ENCODE data around the gene CACFD1. TPM values are rescaled to one million over a fixed set of nuclear protein-coding genes. Genes with fewer than 3 reads are reported as not detected.

The CACFD1 gene
- total RNA-seq, 1 donor from 2014 or later = 39.8 TPM

DNA sequence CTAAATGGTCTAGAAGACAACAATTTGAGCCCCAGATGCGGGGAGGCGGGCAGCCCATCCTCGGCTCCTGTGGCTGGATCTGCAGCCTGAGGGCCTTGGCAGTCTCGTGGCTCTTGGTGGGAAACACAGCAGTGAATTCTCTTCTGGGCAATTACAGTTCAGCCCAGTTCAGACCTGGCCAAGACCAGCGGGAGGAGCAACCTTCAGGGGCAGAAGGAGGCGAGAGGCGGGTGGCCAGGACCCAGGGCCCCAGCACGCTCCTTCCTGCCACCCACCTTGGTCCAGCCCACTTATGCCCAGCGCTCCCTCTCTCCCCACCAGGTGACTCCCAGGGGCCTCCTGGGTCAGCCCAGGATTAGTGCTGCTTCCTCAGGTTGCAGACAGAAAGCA is 57.2 kb downstream of the CACFD1 start:
- peaks cover 9% of the 10 kb centered on the region for H3K4me1 ChIP-seq
- H3K27ac ChIP-seq = no peak overlapping the region
- DNase-seq = no peak
- TF ChIP-seq, protein P1, sequence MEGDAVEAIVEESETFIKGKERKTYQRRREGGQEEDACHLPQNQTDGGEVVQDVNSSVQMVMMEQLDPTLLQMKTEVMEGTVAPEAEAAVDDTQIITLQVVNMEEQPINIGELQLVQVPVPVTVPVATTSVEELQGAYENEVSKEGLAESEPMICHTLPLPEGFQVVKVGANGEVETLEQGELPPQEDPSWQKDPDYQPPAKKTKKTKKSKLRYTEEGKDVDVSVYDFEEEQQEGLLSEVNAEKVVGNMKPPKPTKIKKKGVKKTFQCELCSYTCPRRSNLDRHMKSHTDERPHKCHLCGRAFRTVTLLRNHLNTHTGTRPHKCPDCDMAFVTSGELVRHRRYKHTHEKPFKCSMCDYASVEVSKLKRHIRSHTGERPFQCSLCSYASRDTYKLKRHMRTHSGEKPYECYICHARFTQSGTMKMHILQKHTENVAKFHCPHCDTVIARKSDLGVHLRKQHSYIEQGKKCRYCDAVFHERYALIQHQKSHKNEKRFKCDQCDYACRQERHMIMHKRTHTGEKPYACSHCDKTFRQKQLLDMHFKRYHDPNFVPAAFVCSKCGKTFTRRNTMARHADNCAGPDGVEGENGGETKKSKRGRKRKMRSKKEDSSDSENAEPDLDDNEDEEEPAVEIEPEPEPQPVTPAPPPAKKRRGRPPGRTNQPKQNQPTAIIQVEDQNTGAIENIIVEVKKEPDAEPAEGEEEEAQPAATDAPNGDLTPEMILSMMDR (IDR thresholded peaks at IDR 0.05) = no peak
- H3K36me3 ChIP-seq = no peaks in the 10 kb centered on the region
- H3K9me3 ChIP-seq = no peaks in the 10 kb centered on the region
- no peak overlapping the region for H3K4me3 ChIP-seq
- peaks cover 4% of the 10 kb centered on the region for H3K27me3 ChIP-seq
- ATAC-seq = no peak
- intact Hi-C loops (cut with DNase I) = no loop called here

DNA sequence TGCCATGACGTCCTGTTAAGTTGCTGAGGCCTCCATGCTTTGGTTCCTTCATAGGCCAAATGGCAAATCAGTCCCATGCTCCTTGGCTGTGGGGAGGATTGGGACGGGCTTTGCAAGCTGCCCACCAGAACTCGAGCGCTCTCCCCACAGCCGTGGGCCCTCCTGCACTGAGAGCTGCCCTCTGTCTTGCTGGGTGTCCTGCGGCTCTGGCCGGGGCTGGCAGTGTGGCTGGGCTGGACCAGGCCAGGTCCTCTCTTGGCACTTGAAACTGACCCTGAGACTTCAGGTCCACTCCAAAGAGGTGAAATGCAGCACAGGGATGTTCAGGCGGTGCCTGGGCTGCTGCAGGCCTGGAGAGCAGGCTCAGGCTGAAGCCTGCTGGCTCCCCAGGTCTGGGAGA is 57.9 kb downstream of the CACFD1 start:
- DNase-seq (no peak), ATAC-seq (no peak)
- TF ChIP-seq, protein P1 (IDR thresholded peaks at IDR 0.05) = no peak
- Histone ChIP-seq H3K9me3 (no peaks in the 10 kb centered on the region), H3K4me3 (no peak overlapping the region), H3K36me3 (no peaks in the 10 kb centered on the region), H3K4me1 (peaks cover 9% of the 10 kb centered on the region), H3K27me3 (peaks cover 4% of the 10 kb centered on the region), H3K27ac (no peak overlapping the region)
- intact Hi-C loops (cut with DNase I) = no loop called here

DNA sequence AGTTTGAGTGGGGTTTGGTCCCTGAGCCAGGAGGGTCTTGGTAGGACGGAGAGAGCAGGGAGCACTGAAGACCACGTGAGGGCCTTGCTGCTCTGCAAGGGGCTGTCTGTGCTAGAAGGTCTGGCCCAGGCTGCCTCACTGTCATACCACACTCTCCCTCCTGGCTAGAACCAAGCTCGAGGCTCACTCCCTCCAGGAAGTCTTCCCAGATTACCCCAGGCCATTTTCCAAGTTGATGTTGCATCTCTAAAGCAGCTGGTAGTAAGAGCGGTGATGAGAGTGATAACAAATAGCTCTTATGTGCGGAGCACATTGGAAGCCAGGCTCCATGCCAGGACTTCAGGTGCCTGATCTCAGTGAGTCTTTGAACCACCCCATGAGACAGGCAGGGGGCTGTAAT is 58.4 kb downstream of the CACFD1 start:
- no peaks in the 10 kb centered on the region for H3K36me3 ChIP-seq
- H3K27ac ChIP-seq = no peak overlapping the region
- no peak for ATAC-seq
- H3K27me3 ChIP-seq = peaks cover 4% of the 10 kb centered on the region
- no peaks in the 10 kb centered on the region for H3K9me3 ChIP-seq
- DNase-seq = no peak
- intact Hi-C loops (cut with DNase I) = no loop called here
- no peak overlapping the region for H3K4me3 ChIP-seq
- peaks cover 8% of the 10 kb centered on the region for H3K4me1 ChIP-seq
- TF ChIP-seq, protein P1 (IDR thresholded peaks at IDR 0.05) = no peak

DNA sequence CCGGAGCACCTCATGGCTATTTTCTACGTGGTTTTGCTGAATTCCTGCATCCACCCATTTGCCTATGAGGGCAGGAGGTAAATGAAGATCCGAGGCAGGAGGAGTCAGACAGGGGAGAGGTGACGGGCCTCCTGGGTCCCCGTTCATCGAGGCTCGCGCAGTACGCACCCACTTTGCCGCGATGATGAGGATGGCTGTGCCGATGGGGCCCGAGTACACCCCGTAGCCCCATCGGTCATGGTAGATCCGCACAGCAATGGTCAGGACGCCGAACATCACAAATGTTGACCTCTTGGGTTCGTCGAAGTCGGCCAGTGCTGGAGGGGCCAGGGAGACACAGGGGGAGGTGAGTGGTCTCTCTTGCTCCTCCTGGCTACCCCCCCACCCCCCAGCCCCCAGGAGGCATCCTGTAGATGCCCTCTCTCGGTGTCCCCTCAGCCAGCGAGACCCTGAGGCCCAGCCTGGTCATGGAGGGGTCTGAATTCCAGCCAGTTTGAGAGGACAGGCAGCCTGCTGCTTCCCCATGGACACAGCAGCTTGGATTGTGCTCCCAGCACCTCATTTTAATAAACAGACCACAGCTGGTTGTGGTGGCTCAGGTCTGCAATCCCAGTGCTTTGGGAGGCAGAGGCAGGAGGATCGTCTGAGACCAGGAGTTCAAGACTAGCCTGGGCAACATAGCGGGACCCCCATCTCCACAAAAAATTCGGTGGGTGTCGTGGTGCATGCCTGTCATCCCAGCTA is 59.1 kb downstream of the CACFD1 start:
- Histone ChIP-seq H3K27ac (no peak overlapping the region), H3K36me3 (no peaks in the 10 kb centered on the region), H3K9me3 (no peaks in the 10 kb centered on the region), H3K27me3 (peaks cover 4% of the 10 kb centered on the region), H3K4me3 (no peak overlapping the region), H3K4me1 (peaks cover 4% of the 10 kb centered on the region)
- DNase-seq = no peak
- ATAC-seq = no peak
- TF ChIP-seq, protein P1 (IDR thresholded peaks at IDR 0.05) = no peak
- intact Hi-C loops (cut with DNase I) = no loop called here

DNA sequence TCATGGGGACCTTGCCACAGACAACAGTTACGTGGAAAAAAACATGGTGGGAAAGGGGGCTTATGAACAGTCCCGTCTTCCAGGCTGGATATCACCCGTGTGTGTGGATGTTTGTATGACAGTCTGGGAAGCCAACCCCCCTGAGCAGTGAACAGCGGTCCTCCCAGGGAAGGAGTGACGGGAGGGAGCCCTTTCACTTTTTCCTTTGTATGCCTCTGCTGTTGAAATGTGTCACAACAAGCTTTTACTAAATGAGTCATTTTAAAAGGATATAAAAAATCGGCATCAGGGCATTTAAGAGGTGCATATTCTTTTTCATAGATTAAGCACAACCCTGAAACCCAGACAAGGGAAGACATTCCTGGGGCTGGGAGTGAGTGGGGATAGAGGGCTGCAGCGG is 59.9 kb downstream of the CACFD1 start:
- H3K4me3 ChIP-seq = no peak overlapping the region
- no peaks in the 10 kb centered on the region for H3K9me3 ChIP-seq
- intact Hi-C loops (cut with DNase I) = no loop called here
- peaks cover under 1% of the 10 kb centered on the region for H3K4me1 ChIP-seq
- ATAC-seq = no peak
- peaks cover 4% of the 10 kb centered on the region for H3K27me3 ChIP-seq
- TF ChIP-seq, protein P1 (IDR thresholded peaks at IDR 0.05) = no peak
- no peak for DNase-seq
- no peaks in the 10 kb centered on the region for H3K36me3 ChIP-seq
- H3K27ac ChIP-seq = no peak overlapping the region
